Activated T-helper 1 cell treated with Interleukin-2 at 50 U/mL for 16 hours (primary cell): ENCODE results near the gene SERINC5.
"Not testable (repeated sequence)": the region's sequence is repeated elsewhere in the genome, so short reads cannot be mapped to it uniquely, and the experiment has no call there.

Source experiments
- DNase-seq: peaks from one replicate; pipeline ENCODE4 v3.0.0-alpha.2; 2020; ENCODE audit warnings: low read depth

SERINC5 gene

GRCh38 chr5:80227979-80228596 is 27.8 kb downstream of the SERINC5 start:
- no peak for DNase-seq

GRCh38 chr5:80225934-80226326 is 29.9 kb downstream of the SERINC5 start:
- DNase-seq, result no peak

DNA sequence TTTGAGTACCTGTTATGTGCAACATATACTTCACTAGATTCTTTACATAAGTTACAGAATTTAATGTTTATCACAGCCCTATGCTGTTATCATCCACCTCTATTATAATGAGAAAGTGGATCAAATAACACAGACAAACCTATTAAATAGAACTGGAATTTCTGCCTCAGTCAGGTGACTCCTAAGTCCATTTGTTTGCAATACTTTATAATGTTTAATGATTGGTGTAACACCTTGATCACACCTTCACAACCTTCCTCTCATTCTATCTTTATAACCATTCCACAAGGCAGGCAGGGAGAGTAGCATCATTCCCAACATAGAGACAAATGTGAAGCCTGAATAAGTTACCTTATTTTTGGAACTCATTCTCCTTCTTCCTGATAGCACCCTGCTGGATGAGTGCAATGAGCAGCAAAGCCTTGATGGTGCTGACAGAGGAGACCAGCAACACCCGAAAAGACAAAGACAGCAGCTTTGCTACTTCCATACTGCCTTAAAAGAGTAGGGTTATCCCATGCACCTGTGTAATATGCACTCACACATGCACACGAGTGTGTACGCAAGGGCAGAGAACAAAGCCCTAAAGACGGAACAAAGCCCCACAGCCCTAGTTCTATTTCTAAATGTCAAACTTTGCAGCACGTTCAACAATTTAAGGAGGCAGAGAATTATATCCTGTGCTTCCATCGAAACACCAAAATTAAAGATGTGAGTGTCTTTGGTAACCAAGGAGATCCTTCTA is 30.5 kb downstream of the SERINC5 start:
- no peak for DNase-seq

GRCh38 chr5:80223561-80223960 is 32.3 kb downstream of the SERINC5 start:
- no peak for DNase-seq

- no peak for DNase-seq
These were observed 35.5 kb downstream of the SERINC5 start for GRCh38 chr5:80220245-80220897.

GRCh38 chr5:80219391-80219790 is 36.5 kb downstream of the SERINC5 start:
- DNase-seq, result no peak

GRCh38 chr5:80217667-80218066 is 38.2 kb downstream of the SERINC5 start:
- DNase-seq, result no peak

DNA sequence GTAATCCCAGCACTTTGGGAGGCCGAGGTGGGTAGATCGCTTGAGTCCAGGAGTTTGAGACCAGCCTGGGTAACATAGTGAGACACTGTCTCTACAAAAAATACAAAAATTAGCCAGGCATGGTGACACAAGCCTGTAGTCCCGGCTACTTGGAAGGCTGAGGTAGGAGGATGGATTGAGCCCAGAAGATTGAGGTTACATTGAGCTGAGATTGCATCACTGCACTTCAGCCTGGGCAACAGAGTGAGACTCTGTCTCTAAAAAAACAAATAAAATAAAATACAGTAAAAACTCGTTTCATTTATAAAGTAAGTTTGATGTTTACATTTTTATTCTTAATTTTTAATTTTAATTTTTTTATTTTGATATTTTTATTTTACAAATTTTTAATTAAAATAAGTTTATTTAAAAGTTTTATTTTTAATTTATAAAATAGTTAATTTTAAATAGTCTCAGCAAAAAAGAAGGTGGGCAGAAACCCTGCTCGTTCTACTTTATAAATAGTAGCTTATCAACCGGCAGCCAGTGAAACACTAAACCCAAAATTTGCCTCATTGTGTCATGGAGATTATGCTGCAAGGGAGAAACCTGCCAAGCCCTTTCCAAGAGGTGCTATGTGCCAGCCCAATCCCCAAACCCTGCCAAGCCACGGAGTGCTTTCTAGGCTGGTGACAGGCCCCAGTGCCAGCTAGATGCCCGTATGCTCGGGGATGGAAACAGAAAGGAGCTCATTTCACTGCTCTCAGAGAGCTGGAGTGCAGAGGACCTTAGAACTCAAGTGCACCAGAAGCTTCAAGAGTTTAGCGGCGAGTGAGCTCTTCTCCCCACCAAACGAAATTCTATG is 38.9 kb downstream of the SERINC5 start:
- no peak for DNase-seq

GRCh38 chr5:80216096-80216495 is 39.8 kb downstream of the SERINC5 start:
- DNase-seq, result no peak

DNA sequence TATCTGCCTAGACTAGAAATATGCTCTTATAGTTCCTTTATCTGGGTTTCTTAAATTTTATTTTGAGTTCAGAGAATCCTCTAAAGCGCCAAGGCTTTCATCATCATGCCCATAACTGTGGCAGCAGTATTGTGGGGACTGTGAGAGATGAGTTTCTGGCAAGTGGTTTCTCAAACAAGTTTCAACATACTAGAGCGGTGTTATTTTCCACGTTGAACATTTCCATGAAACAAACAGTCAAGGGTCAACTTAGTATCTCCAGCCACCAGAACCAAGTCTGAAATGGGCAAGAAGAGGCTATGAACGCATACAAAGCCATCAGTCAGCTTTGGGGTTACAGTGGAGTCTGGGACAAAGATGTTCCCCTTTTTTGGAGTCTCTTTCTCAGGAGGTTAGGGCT is 40.3 kb downstream of the SERINC5 start:
- DNase-seq, result no peak

DNA sequence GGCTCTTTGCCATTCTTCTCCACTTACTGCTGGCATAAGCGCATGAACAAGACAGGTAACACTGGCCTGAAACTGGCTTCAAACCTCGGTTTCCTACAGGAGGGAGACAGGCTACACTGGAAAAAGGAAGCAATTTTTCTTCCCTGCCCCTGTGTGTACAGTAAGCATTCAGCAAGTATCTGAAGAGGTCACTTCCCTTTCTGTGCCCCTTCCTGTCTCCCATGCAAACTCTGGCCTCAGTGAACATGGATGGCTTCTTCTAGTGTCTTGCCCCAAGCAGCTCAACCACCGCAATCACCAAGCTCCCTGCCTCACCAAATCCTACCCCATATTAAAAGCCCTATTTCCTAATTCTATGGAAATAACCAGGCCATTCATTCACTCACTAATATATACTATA is 42.4 kb downstream of the SERINC5 start:
- DNase-seq, result no peak

DNA sequence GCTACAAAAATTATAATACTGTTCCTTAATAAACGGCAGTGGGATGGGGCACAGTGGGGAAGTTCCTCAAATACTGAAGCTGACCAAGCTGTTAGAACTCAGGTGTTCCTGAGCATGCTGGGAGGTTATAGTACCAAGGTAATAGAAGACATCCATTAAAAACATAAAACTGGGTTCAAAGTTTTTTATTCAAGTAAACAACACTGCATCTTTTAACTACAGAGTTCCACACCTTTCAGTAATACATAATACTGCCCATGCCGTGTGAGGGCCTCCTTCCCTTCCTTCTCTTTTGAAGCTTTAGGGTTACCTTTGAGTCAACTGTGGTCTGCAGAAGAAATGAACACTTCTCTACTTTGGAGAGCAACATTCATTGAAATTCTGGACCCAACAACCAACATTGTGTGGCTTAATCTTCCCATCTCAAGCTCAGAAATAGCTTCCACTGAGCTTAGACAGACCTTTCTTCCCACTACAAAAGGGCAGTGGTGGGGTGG is 43.6 kb downstream of the SERINC5 start:
- DNase-seq, result no peak

GRCh38 chr5:80211327-80211726 is 44.5 kb downstream of the SERINC5 start:
- no peak for DNase-seq

DNA sequence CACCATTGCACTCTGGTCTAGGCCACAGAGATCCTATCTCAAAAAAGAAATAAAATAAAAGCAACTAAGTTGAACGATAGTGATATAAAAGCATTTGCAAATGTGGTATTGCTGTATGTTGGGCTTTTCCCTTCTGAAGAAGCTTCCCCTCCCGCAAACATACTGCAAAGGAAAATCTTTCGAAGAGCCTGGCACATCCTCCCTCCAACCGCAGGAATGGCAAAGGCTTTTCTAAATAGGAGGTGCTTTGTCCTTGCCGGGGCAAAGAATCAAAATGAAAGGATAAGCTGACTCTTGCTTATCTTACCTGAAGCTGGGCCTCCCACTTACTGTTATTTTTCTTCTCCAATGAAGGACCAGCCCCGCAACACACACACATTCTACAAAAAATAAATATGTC is 45.8 kb downstream of the SERINC5 start:
- no peak for DNase-seq

GRCh38 chr5:80208381-80208780 is 47.5 kb downstream of the SERINC5 start:
- no peak for DNase-seq

DNA sequence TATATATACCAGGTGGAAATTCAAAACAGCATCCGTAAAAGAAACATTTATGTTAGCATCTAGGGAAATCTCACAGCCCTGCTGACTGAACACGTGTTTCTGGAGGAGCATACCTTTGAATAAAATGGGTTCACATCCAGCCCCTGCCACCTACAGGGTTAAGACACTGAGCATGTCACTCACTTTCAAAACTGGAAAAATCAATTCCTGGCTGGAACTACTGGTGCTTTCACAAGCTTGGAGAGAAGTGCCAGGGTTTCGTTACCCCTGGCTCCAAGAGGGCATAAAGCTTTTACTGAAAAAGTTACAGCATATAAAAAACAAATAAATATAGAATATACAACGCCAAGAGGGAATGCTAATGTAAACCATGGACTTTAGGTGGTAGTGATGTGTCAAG is 48.0 kb downstream of the SERINC5 start:
- no peak for DNase-seq

DNA sequence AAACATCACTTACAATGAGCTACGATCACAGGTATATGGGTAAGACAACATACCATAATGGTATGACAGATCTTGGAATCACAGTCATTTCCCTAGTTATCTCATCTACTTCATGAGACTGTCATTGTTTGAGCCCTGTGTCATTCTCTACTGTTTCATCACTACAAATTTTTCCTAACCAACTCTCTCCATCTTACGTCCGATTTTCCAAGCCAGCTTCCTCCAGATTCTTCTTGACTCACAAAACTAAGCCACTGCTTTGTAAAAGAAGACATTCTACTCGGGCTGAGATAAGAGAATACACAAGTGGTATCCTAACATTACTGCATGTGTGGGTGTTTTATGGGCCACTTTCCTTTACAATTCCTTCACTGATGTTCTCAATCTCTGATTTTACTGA is 49.6 kb downstream of the SERINC5 start:
- no peak for DNase-seq

GRCh38 chr5:80205846-80206245 is 50.0 kb downstream of the SERINC5 start:
- no peak for DNase-seq

GRCh38 chr5:80204808-80205614 is 50.8 kb downstream of the SERINC5 start:
- DNase-seq, result no peak

GRCh38 chr5:80201763-80202162 is 54.1 kb downstream of the SERINC5 start:
- not testable (repeated sequence) for DNase-seq

DNA sequence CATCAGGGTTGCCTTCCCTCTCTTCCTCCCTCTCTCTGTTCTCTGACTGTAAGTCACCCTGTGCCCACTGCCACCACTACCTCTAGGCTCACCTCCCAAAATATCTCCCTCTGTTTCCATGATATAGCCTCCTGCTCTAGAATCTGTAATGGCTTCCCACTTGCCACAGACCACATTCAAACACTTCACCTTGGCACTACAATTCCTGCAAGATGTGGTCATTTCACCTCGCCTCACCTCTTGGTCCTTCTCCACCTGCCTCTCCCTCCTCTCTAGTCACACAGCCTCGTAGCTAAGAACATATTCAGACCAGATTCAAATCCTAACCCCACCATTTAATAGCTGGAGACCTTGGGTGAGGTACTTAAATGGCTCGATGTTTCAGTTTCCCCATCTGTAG is 56.9 kb downstream of the SERINC5 start:
- DNase-seq, result no peak
